Measurements from ENCODE around the gene RAB17. TPM values are rescaled to one million over a fixed set of nuclear protein-coding genes. Genes with fewer than 3 reads are reported as not detected.

The RAB17 gene
- polyA plus RNA-seq, 1 donor (not counting 4 experiments of a cell fraction or from before 2014, with no cell fraction given) = 2.4 TPM

DNA sequence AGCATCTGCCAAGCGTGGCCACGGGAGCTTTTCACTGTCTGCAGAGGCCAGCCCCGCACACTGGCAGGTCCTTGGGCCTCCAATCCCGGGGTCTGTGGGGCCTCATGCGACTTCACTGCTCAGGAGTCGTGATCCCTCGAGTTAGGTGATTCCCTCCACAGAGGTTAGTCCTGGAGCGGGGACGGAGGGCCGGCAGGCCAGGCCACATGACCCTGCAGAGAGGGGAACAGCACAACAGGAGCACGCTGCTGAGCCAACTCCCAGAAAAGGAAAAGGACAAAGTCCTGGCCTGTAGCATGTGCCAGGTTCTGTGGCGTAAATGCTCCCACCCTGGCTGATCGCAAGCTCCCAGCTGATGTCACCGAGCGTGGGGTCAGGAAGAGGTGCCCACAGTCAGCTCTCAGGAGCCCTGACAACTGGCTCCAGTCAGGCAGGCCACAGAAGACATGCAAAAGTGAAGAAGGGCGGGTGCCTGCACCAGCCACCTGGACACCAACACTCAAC lies 39.4 kb downstream of the RAB17 start:
- dilution Hi-C loops (cut with MboI; ENCODE audit: extremely low pct_ligation_motif_present, low sequenced_read_pairs) = no loop called here
- no peak for TF ChIP-seq CTCF (optimal IDR thresholded peaks at IDR 0.05 in 1 of 3, IDR thresholded peaks at IDR 0.05 in 1 of 3, conservative IDR thresholded peaks at IDR 0.05 in 1 of 3; ENCODE audit: extremely low read depth in 1 of 3, insufficient read depth in 2 of 3, low read length in 3 of 3)
- TF ChIP-seq EZH2 (IDR thresholded peaks at IDR 0.05; ENCODE audit: low read length) = no peak
- Histone ChIP-seq H3K27me3 (ENCODE audit: control insufficient read depth, extremely low read depth, insufficient read depth, low read length) (peaks cover 12% of the 10 kb centered on the region), H3K27ac (ENCODE audit: control insufficient read depth, insufficient read depth, low read length) (no peak overlapping the region), H3K4me2 (ENCODE audit: control insufficient read depth, extremely low read depth, insufficient read depth, low read depth, low read length) (no peak overlapping the region), H3K4me3 (ENCODE audit: control insufficient read depth in 2 of 3, extremely low read depth in 1 of 3, insufficient read depth in 2 of 3, low read depth in 1 of 3, low read length in 3 of 3) (no peak overlapping the region), H3K9ac (ENCODE audit: control insufficient read depth, extremely low read depth, insufficient read depth, low read length) (no peak overlapping the region), H2AFZ (ENCODE audit: control insufficient read depth, low read length) (no peak overlapping the region), H3K79me2 (ENCODE audit: control insufficient read depth, insufficient read depth, low read length) (no peaks in the 10 kb centered on the region), H3K4me1 (ENCODE audit: control insufficient read depth, extremely low read depth, insufficient read depth, low read length) (peaks cover 2% of the 10 kb centered on the region), H3K36me3 (ENCODE audit: control insufficient read depth in 2 of 2, extremely low read depth in 1 of 2, insufficient read depth in 2 of 2, low read length in 2 of 2) (no peaks in the 10 kb centered on the region), H4K20me1 (ENCODE audit: control insufficient read depth, extremely low read depth, insufficient read depth, low read length) (no peaks in the 10 kb centered on the region), H3K9me1 (ENCODE audit: control insufficient read depth, extremely low read depth, insufficient read depth, low read length) (no peaks in the 10 kb centered on the region), H3K9me3 (ENCODE audit: control insufficient read depth, low read depth, low read length) (no peaks in the 10 kb centered on the region)
- DNase-seq (ENCODE audit: low read depth, low spot score) (no peak), FAIRE-seq (no peak)

DNA sequence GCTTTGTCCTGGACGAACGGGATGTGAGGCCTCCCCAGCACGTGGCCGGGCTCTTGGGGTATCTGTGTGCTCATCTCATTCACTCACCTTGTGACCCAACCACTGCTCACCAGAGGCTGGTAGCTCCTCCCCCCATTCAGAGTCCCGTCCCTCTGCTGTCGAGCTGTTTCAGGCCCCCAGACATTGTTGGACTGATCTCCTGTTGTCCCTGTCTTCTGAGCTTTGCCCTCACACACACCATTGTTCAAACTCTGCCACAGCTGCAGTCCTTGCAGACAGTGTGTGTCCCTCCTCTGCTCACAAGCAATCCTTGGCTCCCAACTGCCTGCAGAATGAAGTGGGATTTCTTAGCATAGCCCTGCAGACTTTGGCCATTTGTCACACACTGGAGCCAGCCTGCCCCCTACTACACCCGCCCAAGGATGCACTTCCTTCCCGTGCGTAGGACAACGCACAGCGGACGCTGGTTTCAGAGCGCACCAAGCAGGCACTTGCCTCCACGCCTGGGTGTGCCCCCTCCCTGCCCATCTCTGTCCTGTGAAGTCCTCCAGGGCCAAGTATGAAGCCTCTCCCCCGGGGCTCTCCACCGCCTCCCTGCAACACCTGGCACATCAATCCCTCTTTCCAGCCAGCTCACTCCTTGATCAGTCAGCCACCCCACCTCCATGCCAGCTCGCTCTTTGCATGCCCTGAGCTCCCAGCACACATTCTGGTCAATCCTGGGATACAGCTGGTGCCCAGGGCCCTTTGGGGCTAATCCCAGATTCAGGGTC lies 40.7 kb downstream of the RAB17 start:
- H3K79me2 ChIP-seq (ENCODE audit: control insufficient read depth, insufficient read depth, low read length) = no peaks in the 10 kb centered on the region
- H3K9ac ChIP-seq (ENCODE audit: control insufficient read depth, extremely low read depth, insufficient read depth, low read length) = no peak overlapping the region
- no peak overlapping the region for H3K4me2 ChIP-seq (ENCODE audit: control insufficient read depth, extremely low read depth, insufficient read depth, low read depth, low read length)
- no peaks in the 10 kb centered on the region for H4K20me1 ChIP-seq (ENCODE audit: control insufficient read depth, extremely low read depth, insufficient read depth, low read length)
- H3K36me3 ChIP-seq (ENCODE audit: control insufficient read depth in 2 of 2, extremely low read depth in 1 of 2, insufficient read depth in 2 of 2, low read length in 2 of 2) = no peaks in the 10 kb centered on the region
- FAIRE-seq (no peak), DNase-seq (ENCODE audit: low read depth, low spot score) (no peak)
- dilution Hi-C loops (cut with MboI; ENCODE audit: extremely low pct_ligation_motif_present, low sequenced_read_pairs) = no loop called here
- no peak overlapping the region for H3K4me3 ChIP-seq (ENCODE audit: control insufficient read depth in 2 of 3, extremely low read depth in 1 of 3, insufficient read depth in 2 of 3, low read depth in 1 of 3, low read length in 3 of 3)
- H3K27ac ChIP-seq (ENCODE audit: control insufficient read depth, insufficient read depth, low read length) = no peak overlapping the region
- H3K4me1 ChIP-seq (ENCODE audit: control insufficient read depth, extremely low read depth, insufficient read depth, low read length) = peaks cover 2% of the 10 kb centered on the region
- H3K9me3 ChIP-seq (ENCODE audit: control insufficient read depth, low read depth, low read length) = no peaks in the 10 kb centered on the region
- no peak for TF ChIP-seq EZH2 (IDR thresholded peaks at IDR 0.05; ENCODE audit: low read length)
- TF ChIP-seq CTCF (optimal IDR thresholded peaks at IDR 0.05 in 1 of 3, IDR thresholded peaks at IDR 0.05 in 1 of 3, conservative IDR thresholded peaks at IDR 0.05 in 1 of 3; ENCODE audit: extremely low read depth in 1 of 3, insufficient read depth in 2 of 3, low read length in 3 of 3) = no peak
- H3K27me3 ChIP-seq (ENCODE audit: control insufficient read depth, extremely low read depth, insufficient read depth, low read length) = peaks cover 12% of the 10 kb centered on the region
- no peak overlapping the region for H2AFZ ChIP-seq (ENCODE audit: control insufficient read depth, low read length)
- H3K9me1 ChIP-seq (ENCODE audit: control insufficient read depth, extremely low read depth, insufficient read depth, low read length) = no peaks in the 10 kb centered on the region

Data from keratinocyte (primary cell).